NB4 (cell line): ENCODE data around the gene PDIA3.

Experiments used
- DNase-seq: peaks from one replicate; pipeline ENCODE4 v3.0.0; 2010; ENCODE audit warnings: low read depth
- H3K4me3 ChIP-seq: one replicate; pipeline ENCODE4 v1.5.1; 2011; ENCODE audit warnings: mild to moderate bottlenecking, low read depth, low read length, moderate library complexity
- MAX ChIP-seq: IDR thresholded peaks from 2 replicates; pipeline ENCODE4 v1.6.1; 2011; ENCODE audit warnings: low read depth, low read length
- MYC ChIP-seq: IDR thresholded peaks from 2 replicates; pipeline ENCODE4 v1.6.1; 2011; ENCODE audit warnings: low read depth, low read length
- POLR2A ChIP-seq: IDR thresholded peaks from 2 replicates; pipeline ENCODE4 v1.6.1; 2011; ENCODE audit warnings: mild to moderate bottlenecking; ENCODE audit not compliant: insufficient read length; ENCODE audit errors: extremely low read depth
- TF ChIP-seq, protein P1 (sequence below): IDR thresholded peaks from one replicate; pipeline ENCODE4 v1.5.1; 2012; ENCODE audit warnings: low read depth, low read length

The PDIA3 gene

GRCh38 chr15:43735416-43735815, 10.8 kb upstream of the PDIA3 start:
- TF ChIP-seq, protein P1, sequence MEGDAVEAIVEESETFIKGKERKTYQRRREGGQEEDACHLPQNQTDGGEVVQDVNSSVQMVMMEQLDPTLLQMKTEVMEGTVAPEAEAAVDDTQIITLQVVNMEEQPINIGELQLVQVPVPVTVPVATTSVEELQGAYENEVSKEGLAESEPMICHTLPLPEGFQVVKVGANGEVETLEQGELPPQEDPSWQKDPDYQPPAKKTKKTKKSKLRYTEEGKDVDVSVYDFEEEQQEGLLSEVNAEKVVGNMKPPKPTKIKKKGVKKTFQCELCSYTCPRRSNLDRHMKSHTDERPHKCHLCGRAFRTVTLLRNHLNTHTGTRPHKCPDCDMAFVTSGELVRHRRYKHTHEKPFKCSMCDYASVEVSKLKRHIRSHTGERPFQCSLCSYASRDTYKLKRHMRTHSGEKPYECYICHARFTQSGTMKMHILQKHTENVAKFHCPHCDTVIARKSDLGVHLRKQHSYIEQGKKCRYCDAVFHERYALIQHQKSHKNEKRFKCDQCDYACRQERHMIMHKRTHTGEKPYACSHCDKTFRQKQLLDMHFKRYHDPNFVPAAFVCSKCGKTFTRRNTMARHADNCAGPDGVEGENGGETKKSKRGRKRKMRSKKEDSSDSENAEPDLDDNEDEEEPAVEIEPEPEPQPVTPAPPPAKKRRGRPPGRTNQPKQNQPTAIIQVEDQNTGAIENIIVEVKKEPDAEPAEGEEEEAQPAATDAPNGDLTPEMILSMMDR = no peak
- TF ChIP-seq POLR2A (no peak), MYC (no peak), MAX (no peak)
- no peak overlapping the region for H3K4me3 ChIP-seq
- DNase-seq = no peak

- DNase-seq = peak; percentile 81
- peak overlapping the region; percentile 95 for H3K4me3 ChIP-seq
These were observed 668 bp downstream of the PDIA3 start for GRCh38 chr15:43746903-43747309.

DNA sequence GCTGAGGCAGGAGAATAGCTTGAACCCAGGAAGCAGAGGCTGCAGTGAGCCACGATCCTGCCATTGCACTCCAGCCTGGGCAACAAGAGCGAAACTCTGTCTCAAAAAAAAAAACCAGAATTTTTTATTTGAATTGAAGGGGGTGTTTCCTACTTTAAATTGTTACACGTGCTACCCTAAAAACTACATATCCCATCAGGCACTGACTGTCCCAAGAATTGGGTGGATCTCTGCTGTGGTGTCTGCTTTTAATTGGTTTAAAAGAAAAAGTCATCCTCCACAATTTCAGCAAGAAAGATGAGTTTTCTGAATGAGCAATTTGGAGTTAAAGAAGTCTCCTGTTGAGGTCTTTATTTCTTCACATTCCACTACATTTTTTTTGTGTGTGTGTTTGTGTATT, 2.1 kb downstream of the PDIA3 start:
- peak overlapping the region; percentile 95 for H3K4me3 ChIP-seq
- no peak for DNase-seq
- TF ChIP-seq POLR2A (no peak), MYC (no peak), MAX (no peak)
- TF ChIP-seq, protein P1 = no peak

- H3K4me3 ChIP-seq = peak overlapping the region; percentile 28
- DNase-seq = peak; percentile 33
- TF ChIP-seq MAX = no peak
- no peak for TF ChIP-seq MYC
- TF ChIP-seq, protein P1 = no peak
- no peak for TF ChIP-seq POLR2A
These were observed 3.6 kb downstream of the PDIA3 start for GRCh38 chr15:43749690-43750345.

DNA sequence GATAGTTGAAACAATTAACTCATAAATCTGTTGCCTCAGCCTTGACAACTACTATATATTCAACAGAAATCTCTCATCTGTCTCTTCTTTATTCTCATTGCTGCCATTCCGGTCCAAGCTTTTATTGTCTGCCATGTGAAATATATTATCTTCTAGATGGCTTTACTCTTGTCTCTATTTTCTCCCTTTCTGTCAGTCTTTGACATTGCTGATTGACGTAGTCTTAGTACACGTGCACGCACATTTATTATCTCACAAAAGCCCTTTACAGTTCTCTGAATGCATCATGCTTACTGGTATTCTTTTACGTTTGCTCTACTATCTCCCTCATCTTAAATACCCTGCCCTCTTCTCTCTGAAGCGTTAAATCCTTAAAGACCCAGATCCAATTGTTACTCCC, 5.6 kb downstream of the PDIA3 start:
- TF ChIP-seq MAX (no peak), MYC (no peak), POLR2A (no peak)
- TF ChIP-seq, protein P1 = no peak
- no peak for DNase-seq
- H3K4me3 ChIP-seq = no peak overlapping the region

- no peak for DNase-seq
- TF ChIP-seq MYC (no peak), MAX (no peak), POLR2A (no peak)
- TF ChIP-seq, protein P1 = no peak
- H3K4me3 ChIP-seq = no peak overlapping the region
These were observed 16.6 kb downstream of the PDIA3 start for GRCh38 chr15:43762824-43763223.
